Measurements from ENCODE around the gene P3H2.

- TF ChIP-seq ZBTB26 (tag by site-specific recombination; optimal IDR thresholded peaks at IDR 0.05), result no peak
- TF ChIP-seq ZBTB1 (tag by site-specific recombination; IDR thresholded peaks at IDR 0.05), result no peak
- no peak for TF ChIP-seq CTCF (tag by site-specific recombination; IDR thresholded peaks at IDR 0.05)
- TF ChIP-seq SETDB1 (IDR thresholded peaks at IDR 0.05; ENCODE audit: insufficient read length, low read length), result no peak
- no peak for TF ChIP-seq ATF2 (tag by site-specific recombination; IDR thresholded peaks at IDR 0.05; ENCODE audit: low read depth)
- TF ChIP-seq ZBTB11 (tag by site-specific recombination; conservative IDR thresholded peaks at IDR 0.05; ENCODE audit: low read depth), result no peak
Measured at GRCh38 chr3:190059242-190059590, 61.5 kb downstream of the P3H2 start.
